HG03097 (cell line): Measurements from ENCODE around the gene CENPA.
A peak's percentile ranks its signal among the peaks of the same experiment; 100 is the strongest.
"Not testable (repeated sequence)": the region's sequence is repeated elsewhere in the genome, so short reads cannot be mapped to it uniquely, and the experiment has no call there.

Experiments
- ATAC-seq: cut with Tn5 transposase; IDR thresholded peaks from one replicate; pipeline ENCODE4 v1.9.1; 2021; ENCODE audit not compliant: unreplicated experiment, low FRiP score

The CENPA gene

GRCh38 chr2:26785431-26786206 lies at the start of gene CENPA:
Gene CENPA, plus strand, starts transcription at chr2:26786056. Its CDS starts 141 bp downstream, at chr2:26786197.
- ATAC-seq: peak; percentile 92

GRCh38 chr2:26737221-26737620 lies 48.6 kb upstream of the CENPA start:
- no peak for ATAC-seq

GRCh38 chr2:26738481-26738880 lies 47.4 kb upstream of the CENPA start:
- ATAC-seq: no peak

- ATAC-seq: no peak
Observed at GRCh38 chr2:26739514-26739913, 46.3 kb upstream of the CENPA start.

GRCh38 chr2:26740346-26740745 lies 45.5 kb upstream of the CENPA start:
- no peak for ATAC-seq

GRCh38 chr2:26740890-26741302 lies 45.0 kb upstream of the CENPA start:
- no peak for ATAC-seq

GRCh38 chr2:26742048-26742770 lies 43.6 kb upstream of the CENPA start:
- ATAC-seq: no peak

GRCh38 chr2:26743852-26744251 lies 42.0 kb upstream of the CENPA start:
- ATAC-seq: no peak

GRCh38 chr2:26744953-26745352 lies 40.9 kb upstream of the CENPA start:
- no peak for ATAC-seq

GRCh38 chr2:26745609-26746327 lies 40.1 kb upstream of the CENPA start:
- no peak for ATAC-seq

- no peak for ATAC-seq
Observed at GRCh38 chr2:26746934-26747333, 38.9 kb upstream of the CENPA start.

GRCh38 chr2:26749787-26750420 lies 36.0 kb upstream of the CENPA start:
- ATAC-seq: not testable (repeated sequence)

GRCh38 chr2:26750467-26750866 lies 35.4 kb upstream of the CENPA start:
- ATAC-seq: not testable (repeated sequence)

GRCh38 chr2:26752656-26753055 lies 33.2 kb upstream of the CENPA start:
- no peak for ATAC-seq

GRCh38 chr2:26754539-26754938 lies 31.3 kb upstream of the CENPA start:
- no peak for ATAC-seq

GRCh38 chr2:26754972-26755670 lies 30.7 kb upstream of the CENPA start:
- ATAC-seq: no peak

- no peak for ATAC-seq
Observed at GRCh38 chr2:26756337-26756736, 29.5 kb upstream of the CENPA start.

GRCh38 chr2:26757873-26758789 lies 27.7 kb upstream of the CENPA start:
- no peak for ATAC-seq

- no peak for ATAC-seq
Observed at GRCh38 chr2:26758790-26759321, 27.0 kb upstream of the CENPA start.
